Loucy (cell line): Measurements from ENCODE around the gene TF.
"Not testable (repeated sequence)": the region's sequence is repeated elsewhere in the genome, so short reads cannot be mapped to it uniquely, and the experiment has no call there.

Source experiments
- H2AFZ ChIP-seq: fragments of 200-600 bp; sonication (generic); 2 replicates; pipeline ENCODE4 v1.6.0; 2016; ENCODE audit warnings: antibody characterized with exemption, mild to moderate bottlenecking, low read length, moderate library complexity
- H3F3A ChIP-seq: fragments of 200-600 bp; 2 replicates; pipeline ENCODE4 v1.6.0; 2016; ENCODE audit warnings: antibody characterized with exemption, low read depth, mild to moderate bottlenecking
- H3K27me3 ChIP-seq: fragments of 200-600 bp; sonication (generic); 2 replicates; pipeline ENCODE4 v1.6.1; 2014; ENCODE audit warnings: low read length, mild to moderate bottlenecking; ENCODE audit not compliant: insufficient read depth, poor library complexity, severe bottlenecking
- H3K36me3 ChIP-seq: fragments of 200-600 bp; sonication (generic); 2 replicates; pipeline ENCODE4 v1.6.1; 2016; ENCODE audit warnings: low read length; ENCODE audit not compliant: insufficient read depth
- H3K4me1 ChIP-seq: fragments of 200-600 bp; sonication (generic); 2 replicates; pipeline ENCODE4 v1.5.1; 2014; ENCODE audit warnings: low read length, mild to moderate bottlenecking; ENCODE audit not compliant: insufficient read depth, poor library complexity, severe bottlenecking
- H3K4me2 ChIP-seq: fragments of 200-600 bp; sonication (generic); 2 replicates; pipeline ENCODE4 v1.6.0; 2014; ENCODE audit warnings: antibody characterized with exemption, low read length, low read depth, mild to moderate bottlenecking; ENCODE audit not compliant: poor library complexity, severe bottlenecking
- H3K4me3 ChIP-seq: fragments of 200-600 bp; sonication (generic); 2 replicates; pipeline ENCODE4 v1.5.1; 2014; ENCODE audit warnings: low read length, mild to moderate bottlenecking, mixed read lengths; ENCODE audit not compliant: poor library complexity, severe bottlenecking
- H3K79me2 ChIP-seq: fragments of 200-600 bp; sonication (generic); 2 replicates; pipeline ENCODE4 v1.6.1; 2014; ENCODE audit warnings: low read length; ENCODE audit not compliant: insufficient read depth
- H3K9ac ChIP-seq: fragments of 200-600 bp; sonication (generic); 2 replicates; pipeline ENCODE4 v1.6.0; 2014; ENCODE audit warnings: mild to moderate bottlenecking, low read depth, low read length, moderate library complexity; ENCODE audit not compliant: poor library complexity, severe bottlenecking
- H3K9me2 ChIP-seq: fragments of 200-600 bp; sonication (generic); replicated peaks from 2 replicates; pipeline ENCODE4 v1.6.1; 2016; ENCODE audit warnings: low read depth, low read length, mixed read lengths
- H3K9me3 ChIP-seq: fragments of 200-600 bp; sonication (generic); 2 replicates; pipeline ENCODE4 v1.6.1; 2014; ENCODE audit warnings: mild to moderate bottlenecking, antibody characterized with exemption, low read length, low read depth; ENCODE audit not compliant: insufficient read depth
- H4K20me1 ChIP-seq: fragments of 200-600 bp; sonication (generic); 2 replicates; pipeline ENCODE4 v1.6.0; 2014; ENCODE audit warnings: antibody characterized with exemption, low read length, mild to moderate bottlenecking; ENCODE audit not compliant: insufficient read depth, poor library complexity, severe bottlenecking
- EZH2phosphoT487 ChIP-seq: fragments of 200-600 bp; IDR thresholded peaks from 2 replicates; pipeline ENCODE4 v1.6.1; 2018; ENCODE audit warnings: antibody characterized with exemption, mild to moderate bottlenecking, moderate library complexity, borderline replicate concordance
- TF ChIP-seq, protein P1 (sequence below): fragments of 200-600 bp; sonication (generic); conservative IDR thresholded peaks from 2 replicates; pipeline ENCODE4 v1.5.1; 2014; ENCODE audit warnings: mild to moderate bottlenecking, antibody characterized with exemption, low read length

Gene TF

DNA sequence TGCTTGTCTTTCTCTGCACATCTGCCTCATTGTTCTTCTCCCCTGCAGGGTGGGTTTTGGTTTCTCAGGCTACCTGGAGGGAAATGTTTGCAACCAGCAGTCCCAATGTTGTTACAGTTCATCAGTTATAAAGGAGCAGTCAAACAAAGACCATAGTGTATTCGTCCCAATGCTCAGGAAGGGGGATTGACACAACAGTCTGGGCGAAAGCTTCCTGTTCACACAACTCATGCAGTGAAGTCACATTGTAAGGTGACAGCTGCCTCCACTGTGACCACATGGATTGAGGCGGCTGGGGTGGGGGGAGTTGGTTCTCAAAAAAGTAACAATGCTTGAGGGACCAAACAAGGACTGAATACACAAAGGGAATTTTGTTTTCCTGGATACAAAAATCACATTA is 28.8 kb upstream of the TF start:
- no peaks in the 10 kb centered on the region for H3K27me3 ChIP-seq

DNA sequence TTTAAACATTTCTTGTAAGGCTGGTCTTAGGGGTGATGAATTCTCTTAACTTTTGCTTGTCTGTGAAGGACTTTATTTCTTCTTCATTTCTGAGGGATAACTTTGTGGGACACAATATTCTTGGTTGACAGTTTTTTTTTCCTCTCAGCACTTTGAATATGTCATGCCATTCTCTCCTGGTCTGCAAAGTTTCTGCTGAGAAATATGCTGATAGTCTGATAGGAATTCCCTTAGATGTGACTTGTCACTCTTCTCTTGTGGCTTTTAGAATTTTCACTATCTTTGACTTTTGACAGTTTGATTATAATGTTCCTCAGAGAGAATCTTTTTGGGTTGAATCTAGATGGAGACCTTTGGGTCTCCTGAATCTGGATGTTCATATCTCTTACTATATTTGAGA is 23.3 kb upstream of the TF start:
- TF ChIP-seq, protein P1, sequence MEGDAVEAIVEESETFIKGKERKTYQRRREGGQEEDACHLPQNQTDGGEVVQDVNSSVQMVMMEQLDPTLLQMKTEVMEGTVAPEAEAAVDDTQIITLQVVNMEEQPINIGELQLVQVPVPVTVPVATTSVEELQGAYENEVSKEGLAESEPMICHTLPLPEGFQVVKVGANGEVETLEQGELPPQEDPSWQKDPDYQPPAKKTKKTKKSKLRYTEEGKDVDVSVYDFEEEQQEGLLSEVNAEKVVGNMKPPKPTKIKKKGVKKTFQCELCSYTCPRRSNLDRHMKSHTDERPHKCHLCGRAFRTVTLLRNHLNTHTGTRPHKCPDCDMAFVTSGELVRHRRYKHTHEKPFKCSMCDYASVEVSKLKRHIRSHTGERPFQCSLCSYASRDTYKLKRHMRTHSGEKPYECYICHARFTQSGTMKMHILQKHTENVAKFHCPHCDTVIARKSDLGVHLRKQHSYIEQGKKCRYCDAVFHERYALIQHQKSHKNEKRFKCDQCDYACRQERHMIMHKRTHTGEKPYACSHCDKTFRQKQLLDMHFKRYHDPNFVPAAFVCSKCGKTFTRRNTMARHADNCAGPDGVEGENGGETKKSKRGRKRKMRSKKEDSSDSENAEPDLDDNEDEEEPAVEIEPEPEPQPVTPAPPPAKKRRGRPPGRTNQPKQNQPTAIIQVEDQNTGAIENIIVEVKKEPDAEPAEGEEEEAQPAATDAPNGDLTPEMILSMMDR = no peak
- H3K4me2 ChIP-seq = no peak overlapping the region

More for the DNA sequence above, 28.8 kb upstream of the TF start:
- Histone ChIP-seq H3K9ac (no peak overlapping the region), H3K36me3 (no peaks in the 10 kb centered on the region), H3K4me1 (no peaks in the 10 kb centered on the region), H3K79me2 (no peaks in the 10 kb centered on the region), H4K20me1 (no peaks in the 10 kb centered on the region), H2AFZ (no peak overlapping the region), H3K4me2 (no peak overlapping the region), H3K4me3 (no peak overlapping the region), H3F3A (no peaks in the 10 kb centered on the region), H3K9me2 (no peaks in the 10 kb centered on the region), H3K9me3 (no peaks in the 10 kb centered on the region)
- TF ChIP-seq EZH2phosphoT487 = no peak
- TF ChIP-seq, protein P1 = no peak

DNA sequence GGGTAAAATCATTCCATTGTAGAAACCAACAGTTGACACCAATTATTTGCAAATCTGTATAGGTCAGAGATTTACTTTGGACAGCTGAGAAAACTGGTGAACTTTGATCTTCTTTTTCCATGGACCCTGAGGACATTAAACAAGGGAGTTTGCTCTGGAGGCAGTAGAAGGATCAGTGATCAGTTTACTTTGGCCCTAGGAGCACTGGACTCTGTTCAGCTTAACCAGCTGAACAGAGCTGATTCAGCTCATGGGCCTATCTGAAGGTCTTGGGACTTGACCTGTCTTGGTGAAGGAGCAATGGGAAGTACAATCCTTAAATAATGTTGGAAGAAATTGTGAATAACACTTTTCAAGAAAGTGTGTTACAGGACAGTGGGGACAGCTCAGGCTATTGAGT is 15.2 kb upstream of the TF start:
- TF ChIP-seq EZH2phosphoT487 = no peak
- TF ChIP-seq, protein P1 = no peak

More for the DNA sequence above, 23.3 kb upstream of the TF start:
- no peaks in the 10 kb centered on the region for H3K27me3 ChIP-seq
- H3K4me1 ChIP-seq = no peaks in the 10 kb centered on the region
- H3K4me3 ChIP-seq = no peak overlapping the region
- no peaks in the 10 kb centered on the region for H3K9me2 ChIP-seq
- no peaks in the 10 kb centered on the region for H4K20me1 ChIP-seq
- H2AFZ ChIP-seq = no peak overlapping the region
- no peak overlapping the region for H3K9ac ChIP-seq
- no peaks in the 10 kb centered on the region for H3F3A ChIP-seq
- H3K36me3 ChIP-seq = no peaks in the 10 kb centered on the region
- H3K9me3 ChIP-seq = 0 out of 2 replicates have a peak, but pooled peaks cover 4% of the 10 kb centered on the region
- H3K79me2 ChIP-seq = no peaks in the 10 kb centered on the region

DNA sequence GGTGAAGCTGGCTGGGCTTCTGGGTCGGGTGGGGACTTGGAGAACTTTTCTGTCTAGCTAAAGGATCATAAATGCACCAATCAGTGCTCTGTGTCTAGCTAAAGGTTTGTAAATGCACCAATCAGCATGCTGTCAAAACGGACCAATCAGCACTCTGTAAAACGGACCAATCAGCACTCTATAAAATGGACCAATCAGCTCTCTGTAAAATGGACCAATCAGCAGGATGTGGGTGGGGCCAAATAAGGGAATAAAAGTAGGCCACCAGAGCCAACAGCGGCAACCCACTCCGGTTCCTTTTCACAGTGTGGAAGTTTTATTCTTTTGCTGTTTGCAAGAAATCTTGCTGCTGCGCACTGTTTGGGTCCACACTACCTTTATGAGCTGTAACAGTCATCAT is 14.0 kb upstream of the TF start:
- not testable (repeated sequence) for H3F3A ChIP-seq, H4K20me1 ChIP-seq, H3K27me3 ChIP-seq, H3K4me3 ChIP-seq, H3K4me1 ChIP-seq, H3K9ac ChIP-seq, H3K79me2 ChIP-seq, H3K4me2 ChIP-seq, H3K9me2 ChIP-seq, H2AFZ ChIP-seq, H3K36me3 ChIP-seq, H3K9me3 ChIP-seq

More for the DNA sequence above, 15.2 kb upstream of the TF start:
- Histone ChIP-seq H3K4me2 (no peak overlapping the region), H3K79me2 (no peaks in the 10 kb centered on the region), H3F3A (no peaks in the 10 kb centered on the region), H3K9me3 (0 out of 2 replicates have a peak, but pooled peaks cover 5% of the 10 kb centered on the region), H3K36me3 (no peaks in the 10 kb centered on the region), H2AFZ (no peak overlapping the region), H3K9ac (no peak overlapping the region), H3K4me3 (no peak overlapping the region), H3K4me1 (no peaks in the 10 kb centered on the region), H4K20me1 (no peaks in the 10 kb centered on the region), H3K27me3 (no peaks in the 10 kb centered on the region), H3K9me2 (no peaks in the 10 kb centered on the region)
